HFFc6 (cell line): ENCODE data around the gene MYO10. TPM values are rescaled to one million over a fixed set of nuclear protein-coding genes. Genes with fewer than 3 reads are reported as not detected.

Source experiments
- DNase-seq: peaks from one replicate; pipeline ENCODE4 v3.0.0-alpha.2; 2018
- H3K27ac Mint-ChIP-seq: 2 replicates; pipeline ENCODE4 v1.8.0; 2020; ENCODE audit warnings: mild to moderate bottlenecking, mixed read lengths
- H3K27me3 Mint-ChIP-seq: 2 replicates; pipeline ENCODE4 v1.8.0; 2021; ENCODE audit warnings: mild to moderate bottlenecking, moderate library complexity, mixed read lengths; ENCODE audit not compliant: insufficient read depth
- H3K36me3 Mint-ChIP-seq: 2 replicates; pipeline ENCODE4 v1.8.0; 2021; ENCODE audit warnings: low read depth, mixed read lengths
- H3K4me1 Mint-ChIP-seq: 2 replicates; pipeline ENCODE4 v1.8.0; 2020; ENCODE audit warnings: low read depth, mixed read lengths
- H3K4me3 Mint-ChIP-seq: 2 replicates; pipeline ENCODE4 v1.8.0; 2020; ENCODE audit warnings: mild to moderate bottlenecking, moderate library complexity, mixed read lengths
- H3K9me3 Mint-ChIP-seq: 2 replicates; pipeline ENCODE4 v1.8.0; 2020; ENCODE audit warnings: mild to moderate bottlenecking, mixed read lengths
- total RNA-seq, 6 experiments: library from RNA; stranded (reverse); fragmentation: NEBNext Ultra II Directional; extraction: Animal tissue kit (Norgen Biotek cat#: 25700); gene quantifications; 2 replicates in 1 of 6; 3 replicates in 5 of 6; pipeline ENCODE4 v1.2.3, GENCODE V29; 2021
- TF ChIP-seq, protein P1 (sequence below): fragments of 200-600 bp; sonication (generic); IDR thresholded peaks from 2 replicates; pipeline ENCODE4 v1.5.0; 2021; ENCODE audit warnings: antibody characterized with exemption, mild to moderate bottlenecking

The MYO10 gene
- total RNA-seq, 6 experiments from 2014 or later, result 99.4 to 142 (median 129) TPM

DNA sequence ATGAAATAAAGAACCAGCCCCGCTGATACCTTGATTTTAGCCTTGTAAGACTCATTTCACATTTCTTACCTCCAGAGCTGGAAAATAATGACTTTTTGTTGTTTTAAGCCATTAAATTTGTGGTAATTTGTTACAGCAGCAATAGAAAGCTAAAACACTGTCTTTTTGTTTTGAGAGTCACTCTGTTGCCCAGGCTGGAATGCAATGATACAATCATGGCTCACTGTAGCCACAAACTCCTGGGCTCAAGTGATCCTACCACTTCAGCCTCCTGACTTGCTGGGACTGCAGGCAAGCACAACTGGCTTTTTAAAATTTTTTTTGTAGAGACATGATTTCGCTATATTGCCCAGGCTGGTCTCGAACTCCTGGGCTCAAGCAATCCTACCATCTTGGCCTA is 34.7 kb upstream of the MYO10 start:
- Mint-ChIP-seq H3K9me3 (no peaks in the 10 kb centered on the region), H3K27ac (peak overlapping the region; percentile 20; the same call in 1 of the 2 replicates), H3K27me3 (no peaks in the 10 kb centered on the region; the same call in 1 of the 2 replicates), H3K36me3 (no peaks in the 10 kb centered on the region), H3K4me3 (no peak overlapping the region), H3K4me1 (peaks cover 18% of the 10 kb centered on the region)
- TF ChIP-seq, protein P1, sequence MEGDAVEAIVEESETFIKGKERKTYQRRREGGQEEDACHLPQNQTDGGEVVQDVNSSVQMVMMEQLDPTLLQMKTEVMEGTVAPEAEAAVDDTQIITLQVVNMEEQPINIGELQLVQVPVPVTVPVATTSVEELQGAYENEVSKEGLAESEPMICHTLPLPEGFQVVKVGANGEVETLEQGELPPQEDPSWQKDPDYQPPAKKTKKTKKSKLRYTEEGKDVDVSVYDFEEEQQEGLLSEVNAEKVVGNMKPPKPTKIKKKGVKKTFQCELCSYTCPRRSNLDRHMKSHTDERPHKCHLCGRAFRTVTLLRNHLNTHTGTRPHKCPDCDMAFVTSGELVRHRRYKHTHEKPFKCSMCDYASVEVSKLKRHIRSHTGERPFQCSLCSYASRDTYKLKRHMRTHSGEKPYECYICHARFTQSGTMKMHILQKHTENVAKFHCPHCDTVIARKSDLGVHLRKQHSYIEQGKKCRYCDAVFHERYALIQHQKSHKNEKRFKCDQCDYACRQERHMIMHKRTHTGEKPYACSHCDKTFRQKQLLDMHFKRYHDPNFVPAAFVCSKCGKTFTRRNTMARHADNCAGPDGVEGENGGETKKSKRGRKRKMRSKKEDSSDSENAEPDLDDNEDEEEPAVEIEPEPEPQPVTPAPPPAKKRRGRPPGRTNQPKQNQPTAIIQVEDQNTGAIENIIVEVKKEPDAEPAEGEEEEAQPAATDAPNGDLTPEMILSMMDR, result no peak
- peak; percentile 39 for DNase-seq

- TF ChIP-seq, protein P1, result no peak
- no peak for DNase-seq
- Mint-ChIP-seq H3K27ac (peak overlapping the region; percentile 20; the same call in 1 of the 2 replicates), H3K27me3 (no peaks in the 10 kb centered on the region; the same call in 1 of the 2 replicates), H3K4me1 (peaks cover 24% of the 10 kb centered on the region), H3K4me3 (no peak overlapping the region), H3K36me3 (no peaks in the 10 kb centered on the region), H3K9me3 (no peaks in the 10 kb centered on the region)
Measured at GRCh38 chr5:16970260-16970659, 34.2 kb upstream of the MYO10 start.

DNA sequence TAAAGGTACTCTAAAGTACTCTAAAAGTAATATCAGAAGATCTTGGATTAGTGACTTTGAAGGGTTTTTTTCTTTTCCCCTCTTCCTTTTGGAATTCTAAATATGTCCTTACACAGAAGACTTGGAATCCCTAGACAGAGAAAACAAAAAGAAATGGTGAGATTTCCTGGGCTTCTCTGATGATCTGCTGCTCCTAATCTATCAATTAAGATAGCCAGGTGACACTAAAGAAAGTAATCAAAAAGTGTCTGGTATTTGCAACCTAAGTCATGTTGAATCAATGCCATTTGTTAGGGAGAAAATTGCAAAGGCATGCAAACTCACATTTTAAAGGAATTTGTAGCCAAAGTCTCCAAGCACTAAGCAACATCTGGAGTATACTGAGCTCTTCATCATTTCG is 29.5 kb upstream of the MYO10 start:
- H3K4me3 Mint-ChIP-seq, result peak overlapping the region; percentile 3; the same call in 1 of the 2 replicates
- DNase-seq, result no peak

GRCh38 chr5:16963821-16964220 is 27.7 kb upstream of the MYO10 start:
- H3K36me3 Mint-ChIP-seq, result no peaks in the 10 kb centered on the region
- H3K27ac Mint-ChIP-seq, result no peak overlapping the region
- H3K9me3 Mint-ChIP-seq, result no peaks in the 10 kb centered on the region
- no peak for DNase-seq
- no peaks in the 10 kb centered on the region; the same call in 1 of the 2 replicates for H3K27me3 Mint-ChIP-seq
- H3K4me3 Mint-ChIP-seq, result no peak overlapping the region
- TF ChIP-seq, protein P1, result no peak
- H3K4me1 Mint-ChIP-seq, result peaks cover 16% of the 10 kb centered on the region

More for the DNA sequence above, 29.5 kb upstream of the MYO10 start:
- no peaks in the 10 kb centered on the region; the same call in 1 of the 2 replicates for H3K27me3 Mint-ChIP-seq
- H3K4me1 Mint-ChIP-seq, result peaks cover 22% of the 10 kb centered on the region
- TF ChIP-seq, protein P1, result no peak
- H3K27ac Mint-ChIP-seq, result no peak overlapping the region; the same call in 1 of the 2 replicates
- no peaks in the 10 kb centered on the region for H3K36me3 Mint-ChIP-seq
- H3K9me3 Mint-ChIP-seq, result no peaks in the 10 kb centered on the region

GRCh38 chr5:16961131-16961530 is 25.0 kb upstream of the MYO10 start:
- Mint-ChIP-seq H3K36me3 (peaks cover 5% of the 10 kb centered on the region), H3K4me3 (no peak overlapping the region), H3K27me3 (peaks cover 8% of the 10 kb centered on the region), H3K27ac (no peak overlapping the region), H3K9me3 (no peaks in the 10 kb centered on the region; the same call in 1 of the 2 replicates), H3K4me1 (peaks cover 38% of the 10 kb centered on the region)
- TF ChIP-seq, protein P1, result no peak
- DNase-seq, result no peak
